Vagina (tissue), 2 donors: ENCODE results near the gene ITGA11.

Source experiments
- CTCF ChIP-seq, 3 experiments: fragments of 450-650 bp in 2 of 3; fragments of 200-600 bp in 1 of 3; sonication (generic) in 1 of 3; IDR thresholded peaks; one replicate each; pipeline ENCODE4 v1.5.1; 2017 to 2019; ENCODE audit warnings: antibody characterized with exemption in 3 of 3, mild to moderate bottlenecking in 2 of 3, moderate library complexity in 2 of 3
- POLR2A ChIP-seq, 2 donors: fragments of 450-650 bp; IDR thresholded peaks; one replicate each; pipeline ENCODE4 v1.6.1; 2017; ENCODE audit warnings: antibody characterized with exemption in 2 of 2, mild to moderate bottlenecking in 2 of 2, moderate library complexity in 2 of 2
- POLR2AphosphoS5 ChIP-seq, 2 donors: sonication (generic); formaldehyde crosslinking; IDR thresholded peaks; one replicate each; pipeline ENCODE4 v1.9.0; 2017; ENCODE audit warnings: antibody characterized with exemption in 2 of 2, mild to moderate bottlenecking in 2 of 2, low read depth in 1 of 2; ENCODE audit not compliant: insufficient read depth in 1 of 2

- TF ChIP-seq CTCF (IDR thresholded peaks at IDR 0.05) (no peak), POLR2A (IDR thresholded peaks at IDR 0.05) (no peak), POLR2AphosphoS5 (IDR thresholded peaks at IDR 0.05; ENCODE audit: insufficient read depth in 1 of 2, low read depth in 1 of 2) (no peak)
Observed at GRCh38 chr15:68463996-68464395, 32.0 kb upstream of the ITGA11 start.
